D721Med (cell line): ENCODE data around the gene GBF1.

Experiments used
- DNase-seq: peaks from one replicate; pipeline ENCODE4 v3.0.0; 2011; ENCODE audit warnings: low spot score; ENCODE audit not compliant: insufficient read length
- FAIRE-seq: peaks from 2 replicates; lab custom pipeline; 2011; peaks lifted over from hg19 to GRCh38; lab: Jason Lieb, UNC
- TF ChIP-seq, protein P1 (sequence below): IDR thresholded peaks from 2 replicates; pipeline ENCODE4 v1.5.1; 2012; ENCODE audit warnings: mild to moderate bottlenecking, control low read depth; ENCODE audit not compliant: insufficient read depth; ENCODE audit errors: missing control alignments

The GBF1 gene

DNA sequence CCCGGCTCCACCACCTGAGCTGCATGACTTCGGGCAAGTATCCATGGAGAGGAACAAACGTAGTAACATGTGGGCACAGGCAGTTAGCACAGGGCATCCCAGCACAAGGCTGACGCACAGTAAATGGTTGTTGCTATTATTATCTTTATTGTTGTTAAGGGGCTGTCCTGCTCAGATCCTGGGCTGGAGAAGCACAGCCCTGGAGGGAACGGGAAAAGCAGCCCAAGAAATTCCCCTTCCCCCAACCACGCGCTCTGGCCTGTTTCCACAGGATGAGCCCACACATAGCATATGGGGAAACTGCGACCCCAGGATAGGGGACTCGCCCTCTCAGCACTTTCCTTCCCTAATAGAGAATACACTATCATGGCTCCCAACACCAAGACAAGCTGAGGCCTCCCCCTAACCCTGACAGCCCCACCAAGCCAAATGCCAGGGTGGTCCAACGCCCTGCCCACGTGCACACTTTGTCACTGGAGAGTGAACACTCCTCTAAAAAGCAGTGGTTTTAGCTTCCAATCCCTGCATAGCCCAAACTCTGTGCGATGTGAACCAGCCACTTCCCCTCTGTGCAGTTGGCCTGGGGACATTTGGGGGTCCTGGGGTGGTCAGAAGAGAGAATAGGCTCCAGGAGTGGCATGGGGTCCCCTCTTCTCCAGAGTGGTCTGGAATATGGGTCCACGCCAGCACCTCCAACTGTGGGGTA, 162.2 kb downstream of the GBF1 start:
- DNase-seq (no peak), FAIRE-seq (no peak)
- TF ChIP-seq, protein P1, sequence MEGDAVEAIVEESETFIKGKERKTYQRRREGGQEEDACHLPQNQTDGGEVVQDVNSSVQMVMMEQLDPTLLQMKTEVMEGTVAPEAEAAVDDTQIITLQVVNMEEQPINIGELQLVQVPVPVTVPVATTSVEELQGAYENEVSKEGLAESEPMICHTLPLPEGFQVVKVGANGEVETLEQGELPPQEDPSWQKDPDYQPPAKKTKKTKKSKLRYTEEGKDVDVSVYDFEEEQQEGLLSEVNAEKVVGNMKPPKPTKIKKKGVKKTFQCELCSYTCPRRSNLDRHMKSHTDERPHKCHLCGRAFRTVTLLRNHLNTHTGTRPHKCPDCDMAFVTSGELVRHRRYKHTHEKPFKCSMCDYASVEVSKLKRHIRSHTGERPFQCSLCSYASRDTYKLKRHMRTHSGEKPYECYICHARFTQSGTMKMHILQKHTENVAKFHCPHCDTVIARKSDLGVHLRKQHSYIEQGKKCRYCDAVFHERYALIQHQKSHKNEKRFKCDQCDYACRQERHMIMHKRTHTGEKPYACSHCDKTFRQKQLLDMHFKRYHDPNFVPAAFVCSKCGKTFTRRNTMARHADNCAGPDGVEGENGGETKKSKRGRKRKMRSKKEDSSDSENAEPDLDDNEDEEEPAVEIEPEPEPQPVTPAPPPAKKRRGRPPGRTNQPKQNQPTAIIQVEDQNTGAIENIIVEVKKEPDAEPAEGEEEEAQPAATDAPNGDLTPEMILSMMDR, result no peak

DNA sequence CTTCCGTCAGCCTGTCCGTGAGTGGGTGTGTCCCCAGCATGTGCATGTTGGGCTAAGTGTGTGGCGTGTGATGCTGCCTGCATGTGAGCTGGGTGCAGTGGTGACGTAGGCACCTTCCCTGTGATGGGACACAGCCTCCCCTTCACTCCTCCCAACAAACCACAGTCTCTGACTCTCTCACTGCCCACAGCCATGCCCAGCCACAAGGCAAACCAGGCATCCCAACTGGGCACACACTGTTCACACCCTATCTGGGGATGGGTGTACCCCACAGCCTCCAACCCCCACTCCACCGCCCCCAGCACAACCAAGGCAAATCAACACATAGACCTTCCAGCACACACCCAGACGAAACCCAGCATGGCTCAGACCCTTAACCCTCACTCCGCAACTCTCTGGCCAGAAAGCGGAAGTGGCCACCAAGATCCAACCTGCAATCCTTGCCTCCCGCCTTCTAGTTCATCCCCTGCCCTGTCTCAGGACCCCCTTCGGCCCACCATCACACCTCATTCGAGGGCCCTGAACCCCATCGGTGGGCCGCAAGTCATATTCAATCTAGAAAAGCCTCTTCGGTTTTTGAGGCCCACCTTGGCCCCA, 162.9 kb downstream of the GBF1 start:
- FAIRE-seq, result no peak
- TF ChIP-seq, protein P1, result no peak

DNA sequence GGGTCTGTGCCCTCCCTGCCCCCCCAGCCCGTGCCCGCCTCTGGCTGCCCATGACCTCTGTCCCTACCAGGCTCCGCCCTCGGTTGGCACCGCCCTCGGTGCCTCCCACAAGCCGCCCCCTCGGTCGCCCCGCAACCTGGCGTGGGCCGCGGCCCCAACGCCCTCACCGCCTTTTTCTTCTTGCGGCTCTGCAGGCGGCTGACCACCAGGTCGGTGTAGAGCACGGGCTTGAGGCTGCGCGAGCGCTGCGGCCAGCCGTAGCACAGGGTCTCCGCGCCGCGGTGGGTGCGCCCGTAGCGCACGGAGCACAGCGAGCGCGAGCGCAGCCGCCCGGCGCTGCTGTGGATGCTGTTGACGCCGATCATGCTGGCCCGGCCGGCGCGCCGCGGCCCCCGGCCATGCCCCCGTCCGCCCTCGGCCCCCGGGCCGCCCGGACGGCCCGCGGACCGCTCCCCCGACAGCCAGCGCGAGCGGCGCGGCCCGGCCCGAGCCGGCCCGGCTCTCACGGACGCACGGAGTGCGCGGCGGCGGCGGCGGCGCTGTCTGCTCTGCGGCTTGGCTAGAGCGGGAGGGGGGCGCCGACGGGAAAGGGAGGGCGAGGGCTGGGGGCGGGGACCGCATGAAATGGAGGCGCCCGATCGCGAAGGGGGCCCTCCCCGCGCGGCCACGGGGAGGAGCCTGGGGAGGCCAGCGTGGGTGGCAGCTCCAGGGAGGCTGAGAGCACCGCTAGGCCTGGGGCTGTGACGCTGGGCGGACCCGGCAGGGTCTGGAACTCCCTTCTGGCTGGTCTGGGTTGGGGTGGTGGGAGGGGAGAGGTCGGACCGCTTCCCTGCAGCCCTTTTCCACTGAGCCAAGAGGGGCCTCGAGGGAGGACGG, 163.6 kb downstream of the GBF1 start:
- TF ChIP-seq, protein P1, result no peak
- FAIRE-seq, result no peak
- peak; percentile 76 for DNase-seq

More for the DNA sequence above, 162.9 kb downstream of the GBF1 start:
- DNase-seq, result no peak

DNA sequence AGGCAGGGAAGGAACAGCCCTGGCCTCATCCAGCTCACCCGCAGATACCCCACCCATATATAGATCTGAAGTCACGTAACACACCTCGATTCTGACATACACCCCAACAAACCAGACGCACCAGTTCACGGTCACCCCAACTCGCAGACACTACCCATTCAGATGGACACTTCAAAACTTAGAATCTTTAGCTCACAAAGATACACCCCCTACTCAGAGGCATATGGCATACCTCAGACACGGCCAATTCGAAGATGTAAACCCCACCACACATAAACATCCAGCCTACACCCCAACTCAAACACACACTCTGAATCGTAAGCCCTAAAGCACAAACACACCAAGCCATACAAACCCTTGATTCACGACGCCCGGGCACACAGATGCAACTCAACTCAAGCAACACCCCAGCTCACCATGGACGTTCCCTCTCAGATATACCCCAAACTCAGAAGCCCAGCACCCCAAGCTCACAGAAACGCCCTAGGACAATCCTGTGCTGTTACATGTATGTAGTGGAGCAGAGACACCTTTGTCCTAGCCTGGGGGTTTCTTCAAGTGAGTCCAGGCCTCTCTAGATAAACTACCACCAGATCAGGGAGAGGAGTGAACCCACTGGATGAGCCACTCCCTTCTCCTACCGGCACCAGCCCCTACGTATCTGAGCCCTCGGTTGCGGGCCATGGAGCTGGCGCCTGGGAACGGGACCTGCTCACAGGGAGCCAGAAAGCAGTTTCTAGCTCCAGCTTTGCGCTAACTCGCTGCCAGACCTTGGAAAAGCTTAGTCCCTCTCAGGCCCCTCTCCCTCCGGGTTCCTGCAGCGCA, 164.5 kb downstream of the GBF1 start:
- FAIRE-seq (no peak), DNase-seq (no peak)
- TF ChIP-seq, protein P1, result no peak

DNA sequence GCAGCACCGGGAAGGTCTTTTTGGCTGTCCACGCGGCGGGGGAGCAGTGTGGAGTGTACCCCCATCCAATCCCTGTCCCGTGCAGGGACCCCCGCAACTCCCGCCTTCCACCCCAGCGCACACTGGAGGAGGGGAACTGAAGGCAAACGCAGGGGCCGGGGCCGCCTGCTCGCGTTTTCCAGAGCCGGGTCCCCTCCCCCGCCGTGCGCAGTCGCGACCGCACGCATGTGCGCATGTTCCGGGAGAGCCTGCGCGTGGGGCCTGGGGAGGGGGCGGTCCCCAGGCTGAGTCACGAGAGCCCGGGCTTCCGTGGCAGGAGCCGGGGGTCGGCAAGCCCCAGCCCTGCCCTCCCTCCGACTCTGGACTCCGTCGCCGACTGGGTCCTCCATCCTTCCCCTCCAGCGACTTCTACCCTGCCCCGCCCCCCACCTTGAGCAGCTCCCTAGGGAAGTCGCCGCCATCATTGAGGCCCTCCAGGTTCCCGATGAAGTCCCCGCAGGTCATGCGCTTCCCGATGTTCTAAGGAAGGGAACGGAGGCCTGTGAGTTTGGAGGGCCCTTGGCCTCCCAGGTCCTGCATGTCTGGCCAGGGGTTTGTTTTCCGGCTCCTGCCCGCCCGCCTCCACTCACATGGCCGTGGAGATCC, 165.2 kb downstream of the GBF1 start:
- FAIRE-seq (no peak), DNase-seq (no peak)
- TF ChIP-seq, protein P1, result no peak
